B cell (primary cell): ENCODE results near the gene ISLR2. TPM values are rescaled to one million over a fixed set of nuclear protein-coding genes. Genes with fewer than 3 reads are reported as not detected.

ENCODE experiments used
- ATAC-seq: fragments of 200-7000 bp; cut with Tn5 transposase; one replicate; pipeline ENCODE4 v1.10.0; 2021; ENCODE audit warnings: low read depth, mild to moderate bottlenecking, moderate number of reproducible peaks, moderate library complexity
- CTCF ChIA-PET: fragments of 350-600 bp; sonication (Branson Sonifier 250); formaldehyde crosslinking; loops from one replicate; lab custom pipeline; 2021; ENCODE audit warnings: antibody characterized with exemption, inconsistent platforms; lab: Charles Lee
- POLR2A ChIA-PET: fragments of 350-600 bp; sonication (Branson Sonifier 250); formaldehyde crosslinking; loops from one replicate; lab custom pipeline; 2021; ENCODE audit warnings: antibody characterized with exemption; lab: Charles Lee
- DNase-seq: peaks from one replicate; pipeline ENCODE4 v3.0.0; 2013
- H2AFZ ChIP-seq: 2 replicates; pipeline ENCODE4 v1.6.1; 2012; ENCODE audit warnings: mild to moderate bottlenecking, low read depth, low read length; ENCODE audit not compliant: insufficient read depth, poor library complexity, severe bottlenecking
- H3K27ac ChIP-seq, 2 donors: 1 replicate in 1 of 2; 2 replicates in 1 of 2; pipeline ENCODE4 v1.5.1; 2012 to 2013; ENCODE audit warnings: low read length in 2 of 2, mild to moderate bottlenecking in 2 of 2, moderate library complexity in 1 of 2
- H3K27me3 ChIP-seq, 4 experiments: fragments of 200-600 bp in 1 of 4; sonication (generic) in 1 of 4; replicated peaks in 1 of 4; 1 replicate in 2 of 4; 2 replicates in 2 of 4; pipeline versions ENCODE4 v1.6.1 to v1.7.0; 2013 to 2016; ENCODE audit warnings: low read length in 3 of 4, mild to moderate bottlenecking in 2 of 4, mixed read lengths in 1 of 4, moderate library complexity in 1 of 4; ENCODE audit not compliant: insufficient read depth in 4 of 4, control insufficient read depth in 3 of 4; ENCODE audit errors: control extremely low read depth in 1 of 4
- H3K36me3 ChIP-seq, 2 experiments: replicated peaks in 1 of 2; 1 replicate in 1 of 2; 2 replicates in 1 of 2; pipeline versions ENCODE4 v1.6.1 to v1.7.1; 2013; ENCODE audit warnings: low read length in 1 of 2; ENCODE audit not compliant: insufficient read depth in 2 of 2, control insufficient read depth in 1 of 2; ENCODE audit errors: control extremely low read depth in 1 of 2, extremely low read depth in 1 of 2
- H3K4me1 ChIP-seq, 2 donors: fragments of 200-600 bp in 1 of 2; sonication (generic) in 1 of 2; 1 replicate in 1 of 2; 2 replicates in 1 of 2; pipeline versions ENCODE4 v1.5.1 to v1.6.1; 2013 to 2017; ENCODE audit warnings: low read length in 2 of 2; ENCODE audit not compliant: control insufficient read depth in 2 of 2, insufficient read depth in 2 of 2
- H3K4me2 ChIP-seq: replicated peaks from 2 replicates; pipeline ENCODE3; 2012; ENCODE audit warnings: mild to moderate bottlenecking, low read depth, low read length; ENCODE audit not compliant: poor library complexity, severe bottlenecking
- H3K4me3 ChIP-seq, 5 experiments: fragments of 200-600 bp in 1 of 5; sonication (generic) in 1 of 5; 1 replicate in 3 of 5; 2 replicates in 2 of 5; pipeline versions ENCODE4 v1.5.1 to v1.7.0; 2011 to 2016; ENCODE audit warnings: low read length in 4 of 5, mild to moderate bottlenecking in 4 of 5, low read depth in 2 of 5, control low read depth in 1 of 5, moderate library complexity in 1 of 5; ENCODE audit not compliant: insufficient read depth in 1 of 5; ENCODE audit errors: control extremely low read depth in 1 of 5, extremely low read depth in 1 of 5
- H3K79me2 ChIP-seq: fragments of 200-600 bp; sonication (generic); one replicate; pipeline ENCODE4 v1.6.0; 2016; ENCODE audit warnings: low read length; ENCODE audit not compliant: control insufficient read depth, insufficient read depth
- H3K9ac ChIP-seq: fragments of 200-600 bp; sonication (generic); 2 replicates; pipeline ENCODE4 v1.6.1; 2017; ENCODE audit warnings: mild to moderate bottlenecking, low read length, moderate library complexity
- H3K9me3 ChIP-seq, 3 donors: one replicate each; pipeline versions ENCODE4 v1.6.1 to v1.7.1; 2013; ENCODE audit warnings: low read length in 2 of 3; ENCODE audit not compliant: control insufficient read depth in 2 of 3, insufficient read depth in 1 of 3; ENCODE audit errors: control extremely low read depth in 1 of 3
- H4K20me1 ChIP-seq: 2 replicates; pipeline ENCODE4 v1.6.0; 2012; ENCODE audit warnings: mild to moderate bottlenecking, low read length; ENCODE audit not compliant: insufficient read depth, control insufficient read depth, poor library complexity, severe bottlenecking
- H3K27ac Mint-ChIP-seq: one replicate; pipeline ENCODE4 v1.8.0; 2021; ENCODE audit warnings: mixed read lengths
- H3K27me3 Mint-ChIP-seq: one replicate; pipeline ENCODE4 v1.8.0; 2021; ENCODE audit warnings: mixed read lengths
- H3K4me1 Mint-ChIP-seq: one replicate; pipeline ENCODE4 v1.8.0; 2021; ENCODE audit warnings: mixed read lengths
- H3K4me3 Mint-ChIP-seq: one replicate; pipeline ENCODE4 v1.8.0; 2021; ENCODE audit warnings: mixed read lengths
- H3K9me3 Mint-ChIP-seq: one replicate; pipeline ENCODE4 v1.8.0; 2022; ENCODE audit warnings: mixed read lengths; ENCODE audit not compliant: insufficient read depth
- CTCF ChIP-seq: fragments of 200-600 bp; IDR thresholded peaks from one replicate; pipeline ENCODE4 v1.8.0; 2022; ENCODE audit warnings: antibody characterized with exemption, mild to moderate bottlenecking
- EZH2 ChIP-seq: IDR thresholded peaks from 2 replicates; pipeline ENCODE4 v1.6.1; 2012; ENCODE audit warnings: borderline replicate concordance, low read depth, mild to moderate bottlenecking, moderate library complexity, low read length; ENCODE audit not compliant: insufficient read depth, poor library complexity, severe bottlenecking
- WGBS: methylation state at CpG from one replicate; pipeline ENCODE4 v1.1.5; 2013; ENCODE audit warnings: missing lambda C conversion rate; ENCODE audit not compliant: insufficient coverage; 5-methylcytosine and 5-hydroxymethylcytosine counted together
- intact Hi-C: fragments of 100-400 bp; cut with micrococcal nuclease; formaldehyde crosslinking; loops from one replicate; pipeline ENCODE4 v1.10.0; 2022
- polyA plus RNA-seq: library from polyadenylated mRNA; depleted of rRNA; stranded (reverse); fragments of >200 nt; gene quantifications from 2 replicates; pipeline ENCODE4 v1.2.3, GENCODE V29; 2012
- total RNA-seq, 2 donors: library from RNA; stranded (reverse); fragments of 120-200 nt in 1 of 2; gene quantifications; 1 replicate in 1 of 2; 2 replicates in 1 of 2; pipeline versions ENCODE4 v1.2.3 to v1.2.4, GENCODE V29; 2013 to 2022

Gene ISLR2
- total and polyA plus RNA-seq, 2 donors (not counting 1 experiment from before 2014, with no cell fraction given) = not detected

GRCh38 chr15:74158855-74159650 lies 28.7 kb downstream of the ISLR2 start:
- no peak overlapping the region for H3K9ac ChIP-seq
- TF ChIP-seq CTCF (no peak), EZH2 (no peak)
- no peak overlapping the region for H3K4me2 ChIP-seq
- peaks cover 33% of the 10 kb centered on the region for H3K27me3 Mint-ChIP-seq
- H3K9me3 ChIP-seq = no peaks in the 10 kb centered on the region
- H3K4me3 ChIP-seq = no peak overlapping the region
- peaks cover 0 to 5% of the 10 kb centered on the region in 2 donors for H3K4me1 ChIP-seq
- intact Hi-C loops = no loop called here
- peaks cover 0 to 15% (median 3%) of the 10 kb centered on the region in 4 experiments for H3K27me3 ChIP-seq
- H3K27ac ChIP-seq = no peak overlapping the region
- peaks cover 2% of the 10 kb centered on the region for H3K9me3 Mint-ChIP-seq
- no peaks in the 10 kb centered on the region for H3K36me3 ChIP-seq
- no peak overlapping the region for H3K4me3 Mint-ChIP-seq
- peaks cover 10% of the 10 kb centered on the region for H3K4me1 Mint-ChIP-seq
- H2AFZ ChIP-seq = no peak overlapping the region
- WGBS = no CpG with 5 or more reads among the region's 5 CpGs
- no peaks in the 10 kb centered on the region for H4K20me1 ChIP-seq
- ChIA-PET POLR2A (no interaction called here), CTCF (interaction anchor here (0.9 kb wide), 1 partner anchor 31 kb away, joined by 3 read pairs; no protein-coding TSS in a partner anchor)
- ATAC-seq (no peak), DNase-seq (no peak)
- no peaks in the 10 kb centered on the region for H3K79me2 ChIP-seq
- H3K27ac Mint-ChIP-seq = no peak overlapping the region

GRCh38 chr15:74159773-74160172 lies 29.4 kb downstream of the ISLR2 start:
- H3K27me3 Mint-ChIP-seq = peaks cover 33% of the 10 kb centered on the region
- intact Hi-C loops = no loop called here

More at GRCh38 chr15:74159773-74160172, 29.4 kb downstream of the ISLR2 start:
- H3K79me2 ChIP-seq = no peaks in the 10 kb centered on the region
- no peak overlapping the region for H2AFZ ChIP-seq
- WGBS = no CpG with 5 or more reads among the region's 1 CpG
- DNase-seq (no peak), ATAC-seq (no peak)
- H3K9me3 ChIP-seq = peaks cover 0 to 4% (median 0%) of the 10 kb centered on the region in 3 donors
- no peak overlapping the region for H3K4me3 ChIP-seq
- H3K9ac ChIP-seq = no peak overlapping the region
- TF ChIP-seq CTCF (no peak), EZH2 (no peak)
- H3K4me1 ChIP-seq = peaks cover 0 to 5% of the 10 kb centered on the region in 2 donors
- H3K27me3 ChIP-seq = peaks cover 0 to 18% (median 4%) of the 10 kb centered on the region in 4 experiments
- H3K4me2 ChIP-seq = no peak overlapping the region
- Mint-ChIP-seq H3K4me3 (no peak overlapping the region), H3K4me1 (peaks cover 10% of the 10 kb centered on the region), H3K27ac (no peak overlapping the region), H3K9me3 (peaks cover 2% of the 10 kb centered on the region)
- no peaks in the 10 kb centered on the region for H3K36me3 ChIP-seq
- no peak overlapping the region for H3K27ac ChIP-seq
- H4K20me1 ChIP-seq = no peaks in the 10 kb centered on the region
- POLR2A ChIA-PET = no interaction called here
- CTCF ChIA-PET = interaction anchor here (0.9 kb wide), 1 partner anchor 32 kb away, joined by 3 read pairs; no protein-coding TSS in a partner anchor
